Non-pigmented ciliary epithelial cell (primary cell): ENCODE results near the gene FHOD3.
A peak's percentile ranks its signal among the peaks of the same experiment; 100 is the strongest.
"Not testable (repeated sequence)": the region's sequence is repeated elsewhere in the genome, so short reads cannot be mapped to it uniquely, and the experiment has no call there.

ENCODE experiments used
- DNase-seq: peaks from one replicate; pipeline ENCODE4 v3.0.0-alpha.2; 2010; ENCODE audit warnings: low read depth

The FHOD3 gene

DNA sequence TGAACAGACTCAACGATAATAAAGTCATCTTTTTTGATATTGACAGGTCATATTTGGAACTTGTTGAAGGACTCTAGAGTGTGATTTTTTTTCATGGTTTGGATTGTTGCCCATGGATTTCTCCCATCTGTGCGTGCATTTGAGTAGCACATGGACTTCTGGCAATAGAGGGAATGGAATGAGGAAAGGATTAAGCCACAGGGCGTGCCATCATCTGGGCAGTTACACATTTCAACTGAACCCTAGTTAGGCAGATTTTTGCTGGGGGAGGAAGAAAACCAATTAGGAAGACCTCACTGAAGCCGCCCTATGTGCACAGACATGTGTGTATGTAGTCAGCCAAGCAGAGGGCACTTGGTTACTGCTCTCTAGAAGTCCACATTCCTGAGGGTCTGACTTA is 458.7 kb downstream of the FHOD3 start:
- no peak for DNase-seq

DNA sequence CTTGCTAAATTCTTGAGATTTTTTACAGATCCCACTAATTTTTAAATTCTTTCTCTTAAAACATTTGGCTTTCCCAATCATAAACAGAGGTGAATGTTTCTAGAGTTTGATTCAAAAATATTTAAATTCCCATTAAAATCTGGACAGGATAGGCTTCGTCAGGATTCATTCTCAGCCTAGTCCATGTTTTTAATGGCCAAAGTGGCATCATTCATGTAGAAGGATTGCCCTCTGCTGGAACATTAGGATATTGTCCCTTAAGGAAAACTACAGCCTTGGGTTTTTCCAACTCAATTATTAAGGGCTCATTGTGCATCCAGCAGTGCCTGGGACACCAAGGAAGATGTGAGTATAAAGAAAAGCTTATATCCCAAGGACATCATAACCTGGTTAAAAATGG is 459.6 kb downstream of the FHOD3 start:
- DNase-seq, result no peak

DNA sequence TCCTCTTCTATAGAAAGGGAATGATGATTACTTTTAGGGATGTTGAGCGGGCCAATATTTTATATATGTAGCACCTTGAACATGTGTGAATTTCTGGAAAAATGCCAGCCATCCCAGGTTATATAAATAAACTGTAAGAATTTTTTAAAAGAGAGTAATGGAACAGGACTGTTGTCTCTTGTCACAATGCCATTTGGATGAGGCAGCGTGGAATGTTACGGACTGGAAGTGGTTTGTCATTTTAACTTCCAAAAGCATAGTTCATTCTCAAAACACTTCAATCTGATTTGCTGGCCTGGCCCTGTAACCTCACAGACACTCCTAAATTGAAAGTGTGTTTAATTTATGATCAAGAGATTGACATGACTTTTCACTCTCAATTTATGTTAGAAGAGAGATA is 460.5 kb downstream of the FHOD3 start:
- no peak for DNase-seq

DNA sequence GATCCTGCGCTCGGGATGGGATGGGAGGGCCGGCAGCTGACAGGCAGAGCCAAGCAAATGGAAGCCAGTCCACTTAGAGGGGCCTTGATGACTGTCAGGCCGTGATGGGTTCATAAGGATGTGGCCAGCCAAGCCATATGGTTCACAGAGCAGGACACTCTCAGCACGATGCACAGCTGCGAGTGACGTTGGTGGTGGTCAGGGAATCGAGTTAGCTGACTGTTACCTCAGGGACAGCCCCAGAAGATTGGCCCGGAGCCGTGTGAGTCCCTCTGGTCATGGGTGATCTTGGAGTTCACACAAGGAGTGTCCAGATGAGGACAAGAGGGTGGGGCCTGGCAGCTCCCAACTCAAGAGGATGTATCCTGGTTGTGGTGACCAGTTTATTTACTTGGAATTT is 461.1 kb downstream of the FHOD3 start:
- no peak for DNase-seq

DNA sequence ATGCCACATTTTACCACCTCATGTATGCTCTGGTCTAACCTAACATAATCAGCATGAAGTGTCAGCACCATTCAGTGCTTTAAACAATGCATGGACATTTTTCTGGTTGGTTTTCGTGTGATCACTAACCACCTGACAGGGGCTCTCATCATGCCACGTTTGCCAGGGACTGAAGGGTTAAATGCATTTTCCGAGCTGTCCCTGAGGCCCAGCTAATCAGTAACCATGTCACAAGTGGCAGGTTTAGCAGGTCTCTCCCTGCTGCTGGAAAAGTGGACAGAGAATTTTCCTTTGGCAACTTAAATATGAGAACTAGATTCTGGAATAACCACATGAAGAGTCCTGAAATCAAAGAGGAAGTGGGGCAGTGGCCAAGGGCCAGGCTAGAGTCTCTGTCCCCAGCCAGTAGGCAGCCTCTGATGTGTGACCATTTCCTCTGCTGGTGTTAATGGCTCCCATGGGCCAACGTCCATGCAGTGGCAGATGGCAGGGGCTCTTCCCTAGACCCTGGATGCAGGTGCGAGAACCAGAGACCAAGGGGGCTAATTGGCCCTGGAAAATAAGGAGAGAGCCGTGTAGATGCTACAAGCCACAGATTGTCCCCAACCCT is 461.8 kb downstream of the FHOD3 start:
- DNase-seq, result no peak

DNA sequence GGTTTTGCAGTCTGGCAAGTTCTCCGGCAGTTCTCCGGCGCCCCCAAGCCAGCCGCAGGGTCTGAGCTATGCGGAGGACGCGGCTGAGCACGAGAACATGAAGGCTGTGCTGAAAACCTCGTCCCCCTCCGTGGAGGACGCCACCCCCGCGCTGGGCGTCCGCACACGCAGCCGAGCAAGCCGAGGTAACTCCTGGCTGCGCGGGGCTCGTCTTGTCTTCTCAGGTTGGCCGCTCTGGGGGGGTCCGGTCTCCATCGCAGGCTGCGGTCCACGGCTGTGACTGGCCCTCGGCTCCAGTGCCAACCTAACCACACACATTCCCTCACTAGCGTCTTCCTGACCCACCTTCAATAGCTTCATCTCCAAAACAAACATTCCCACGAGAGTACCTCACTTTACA is 463.1 kb downstream of the FHOD3 start:
- no peak for DNase-seq

DNA sequence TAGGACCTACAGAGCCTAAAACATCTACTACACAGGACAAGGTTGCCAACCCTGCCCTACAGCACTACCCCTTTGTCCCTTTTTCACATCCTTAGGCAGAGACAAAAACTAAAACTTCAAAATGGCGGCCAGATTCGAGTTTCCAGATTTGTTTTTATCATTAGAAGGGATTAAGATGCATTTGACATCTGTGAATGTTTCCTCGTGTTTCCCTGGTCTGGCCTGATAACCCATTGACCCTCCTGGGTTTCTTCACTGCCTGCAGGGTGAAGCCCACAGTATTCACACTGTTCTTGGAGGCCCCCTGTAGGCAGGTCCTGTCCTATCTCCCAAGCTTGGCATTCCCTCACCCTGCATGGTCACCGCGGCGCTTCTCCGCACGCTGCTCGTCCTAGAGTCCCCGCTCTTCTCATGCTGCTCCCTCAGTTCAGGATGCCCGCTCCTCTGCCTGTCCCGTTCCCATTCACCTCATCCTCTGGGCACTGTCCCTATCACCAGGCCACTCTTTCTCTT is 463.7 kb downstream of the FHOD3 start:
- DNase-seq, result no peak

DNA sequence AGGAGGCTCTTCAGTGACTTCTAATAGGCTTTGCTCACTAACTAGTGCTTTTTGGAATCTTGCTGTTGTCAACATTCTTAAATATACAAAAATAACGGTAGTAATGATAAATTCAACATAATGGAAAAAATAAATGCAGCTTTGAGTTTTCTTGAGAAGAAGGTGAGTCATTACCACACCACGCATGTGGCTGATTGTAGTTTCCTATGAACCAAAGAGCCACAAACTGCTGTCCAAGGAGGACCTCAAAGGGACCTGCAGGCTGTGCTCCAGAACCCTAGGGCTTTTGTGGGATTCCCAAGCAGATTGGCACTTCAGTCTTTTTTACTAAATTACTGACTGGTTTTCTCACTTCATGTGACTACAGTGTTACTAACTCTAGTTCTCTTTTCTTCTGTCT is 464.6 kb downstream of the FHOD3 start:
- no peak for DNase-seq

DNA sequence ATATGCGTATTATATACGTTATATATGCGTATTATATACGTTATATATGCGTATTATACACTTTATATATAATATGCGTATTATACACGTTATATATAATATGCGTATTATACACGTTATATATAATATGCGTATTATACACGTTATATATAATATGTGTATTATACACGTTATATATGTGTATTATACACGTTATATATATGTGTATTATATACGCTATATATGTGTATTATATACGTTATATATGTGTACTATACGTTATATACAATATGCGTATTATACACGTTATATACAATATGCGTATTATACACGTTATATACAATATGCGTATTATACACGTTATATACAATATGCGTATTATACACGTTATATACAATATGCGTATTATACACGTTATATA is 465.5 kb downstream of the FHOD3 start:
- DNase-seq, result not testable (repeated sequence)

DNA sequence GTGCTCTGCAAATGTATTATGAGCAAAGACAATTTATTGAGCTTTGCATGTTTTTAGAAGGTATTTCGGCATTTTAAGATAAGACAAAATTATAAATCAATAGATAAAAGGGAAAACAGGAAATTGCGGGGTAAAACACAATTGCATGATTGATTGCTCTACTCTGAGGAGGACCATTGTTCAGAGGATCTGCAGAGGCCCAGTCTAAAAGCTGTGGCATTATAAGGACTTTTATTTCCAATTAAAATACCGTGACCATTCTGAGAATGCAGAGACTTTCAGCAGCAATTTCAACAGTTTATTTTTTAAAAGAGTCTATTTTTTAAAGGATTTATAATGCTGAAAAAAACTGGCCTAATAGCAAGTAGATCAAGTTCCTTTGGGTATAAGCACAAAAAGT is 469.3 kb downstream of the FHOD3 start:
- DNase-seq, result no peak

DNA sequence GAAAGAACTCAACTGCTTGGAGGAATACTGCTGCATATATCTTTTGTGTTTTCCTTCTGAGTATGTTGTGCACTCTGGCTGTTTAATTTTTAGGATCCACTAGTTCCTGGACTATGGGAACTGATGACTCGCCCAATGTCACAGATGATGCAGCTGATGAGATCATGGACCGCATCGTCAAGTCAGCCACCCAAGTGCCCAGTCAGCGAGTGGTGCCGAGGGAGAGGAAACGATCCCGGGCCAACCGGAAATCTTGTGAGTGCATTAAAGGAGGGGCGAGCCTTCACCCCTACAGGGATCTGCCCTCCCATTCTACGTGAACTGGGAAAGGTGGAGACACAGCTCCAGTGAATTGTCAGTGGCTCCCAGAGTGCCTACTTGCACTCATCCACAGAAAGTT is 471.7 kb downstream of the FHOD3 start:
- no peak for DNase-seq

DNA sequence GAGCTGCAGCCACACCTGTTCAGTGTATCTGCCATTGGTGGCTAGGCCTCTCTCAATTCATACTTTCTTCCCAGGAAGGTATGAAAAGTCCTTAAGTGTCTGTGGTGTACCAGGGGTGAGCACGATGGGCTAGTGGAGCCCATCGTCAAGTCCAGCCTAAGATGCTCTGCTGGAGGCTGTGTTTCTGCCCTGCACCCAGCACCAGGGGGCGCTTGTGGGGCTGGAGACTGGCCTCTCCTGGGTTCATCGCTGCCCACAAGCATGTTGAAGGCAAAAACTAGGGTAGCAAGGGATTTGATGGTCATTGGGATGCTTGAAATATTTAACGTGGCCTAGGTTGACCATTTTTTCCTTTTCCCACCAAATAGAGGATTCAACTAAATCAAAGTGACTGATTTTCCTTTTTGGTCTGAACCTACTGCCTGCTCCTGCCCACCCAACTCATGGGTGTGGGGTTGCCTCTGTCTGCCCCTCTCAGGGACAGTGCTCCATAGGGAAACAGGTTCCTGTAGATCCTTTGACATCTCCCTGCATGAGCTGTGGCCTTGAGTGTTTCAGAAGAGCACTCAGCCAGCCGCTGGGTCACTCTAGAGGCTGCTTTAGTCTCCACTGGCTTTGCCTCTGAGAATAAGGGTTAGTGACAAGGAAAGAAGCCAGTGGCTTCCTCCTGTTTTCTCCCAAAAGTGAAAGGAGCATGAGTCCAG is 472.2 kb downstream of the FHOD3 start:
- no peak for DNase-seq

DNA sequence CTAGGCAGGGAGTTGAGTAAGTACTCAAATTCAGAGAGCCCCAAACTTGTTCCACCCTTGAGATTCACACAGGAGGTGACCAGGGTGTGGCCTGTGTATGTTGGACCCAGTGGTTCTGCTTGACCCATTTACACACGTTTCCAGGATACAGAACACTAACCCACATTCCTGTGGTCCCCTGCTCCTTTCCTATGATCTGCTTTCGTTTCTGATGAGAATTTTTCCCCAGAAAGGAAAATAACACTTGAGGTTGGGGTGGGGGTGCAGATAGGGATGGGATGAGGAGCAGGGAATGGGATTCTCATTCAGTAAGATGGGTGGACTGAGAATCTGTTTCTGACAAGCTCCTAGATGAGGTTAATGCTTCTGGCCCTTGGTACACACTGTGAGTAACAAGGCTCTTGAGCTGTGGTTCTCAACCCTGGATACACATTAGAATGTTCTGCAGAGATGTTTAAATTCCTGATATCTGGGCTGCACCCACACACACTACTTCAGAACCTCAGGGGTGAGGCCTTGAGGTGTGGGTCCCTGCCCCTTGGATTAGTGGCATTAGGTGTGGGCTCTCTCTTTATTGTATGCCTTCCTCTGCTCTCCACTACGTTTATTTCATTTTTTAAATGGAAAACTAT is 472.9 kb downstream of the FHOD3 start:
- DNase-seq, result no peak

DNA sequence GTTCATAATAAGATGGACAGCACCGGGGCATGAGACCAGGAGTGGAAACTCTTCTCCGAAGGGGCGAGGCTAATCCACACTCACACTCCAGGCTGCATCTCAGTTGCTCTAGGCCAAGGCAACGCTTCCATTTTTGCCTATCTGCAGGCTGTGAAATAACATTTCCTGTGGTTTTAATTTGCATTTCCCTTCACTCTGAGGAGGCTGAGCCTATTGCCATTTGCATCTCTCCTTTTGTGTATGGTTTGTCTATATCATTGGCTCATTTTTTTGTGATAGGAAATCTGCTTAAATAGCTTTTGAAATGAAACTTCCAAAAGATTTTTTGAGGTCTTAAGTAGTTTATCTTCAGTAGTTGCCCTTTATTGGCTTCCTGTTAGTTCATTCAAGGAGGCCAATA is 473.7 kb downstream of the FHOD3 start:
- DNase-seq, result no peak

DNA sequence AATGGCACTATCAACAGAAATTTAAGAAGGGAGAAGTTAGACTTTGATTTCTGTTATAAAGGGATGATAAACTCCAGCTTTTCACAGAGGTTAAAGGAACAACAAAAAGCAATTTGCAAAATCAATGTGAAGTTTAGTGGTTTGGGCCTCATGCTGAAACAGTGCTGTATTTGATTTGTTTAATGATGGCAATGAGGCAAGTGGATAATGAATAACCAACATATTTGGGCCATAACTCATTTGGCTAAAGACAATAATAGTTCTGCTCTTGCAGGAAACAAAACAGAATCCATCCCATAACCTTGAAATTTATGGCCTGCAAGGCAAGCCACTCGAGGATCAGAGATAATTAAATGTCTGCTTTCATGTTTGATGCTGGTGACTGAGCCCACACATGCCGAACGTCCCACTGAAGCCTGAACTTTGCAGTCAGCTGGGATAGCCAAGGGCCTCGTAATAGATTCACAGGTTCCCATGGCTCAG is 474.8 kb downstream of the FHOD3 start:
- no peak for DNase-seq

DNA sequence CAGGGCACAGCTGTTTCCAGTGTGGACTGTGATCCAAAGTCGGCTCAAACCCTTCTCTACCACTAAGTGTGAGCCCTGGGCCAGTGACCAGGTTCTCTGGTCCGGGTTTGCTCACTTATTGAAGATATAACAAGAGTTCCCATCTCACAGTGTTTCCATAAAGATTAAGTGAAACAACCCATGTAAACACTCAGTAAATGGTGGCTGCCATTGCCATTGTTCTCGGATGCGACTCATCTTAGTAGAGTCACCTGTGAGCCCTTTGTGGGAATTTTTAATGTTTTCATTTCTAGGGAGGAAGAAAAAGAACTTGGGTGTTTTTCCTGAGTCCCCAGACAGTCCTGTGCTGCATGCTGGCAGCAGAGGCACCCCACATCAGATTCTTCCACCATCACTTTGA is 477.9 kb downstream of the FHOD3 start:
- DNase-seq, result no peak

DNA sequence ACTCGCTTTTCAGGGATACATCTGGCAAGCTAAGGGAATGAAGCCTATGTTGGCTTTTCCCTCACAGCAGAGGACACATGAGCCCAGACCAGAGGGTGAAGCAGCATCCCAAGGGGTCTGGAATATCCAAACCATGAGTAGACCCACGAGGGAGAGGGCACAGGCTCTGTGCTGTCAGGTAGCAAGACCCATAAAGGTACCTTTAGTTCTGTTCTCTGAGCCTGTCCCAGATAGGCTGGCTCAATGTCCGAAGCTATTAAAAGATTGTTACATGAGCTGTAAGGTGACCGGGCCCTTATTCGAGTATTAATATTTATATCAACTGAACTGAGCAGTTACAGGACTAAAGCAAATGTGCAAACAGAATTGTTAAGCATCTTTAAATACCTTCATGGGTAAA is 479.1 kb downstream of the FHOD3 start:
- DNase-seq, result no peak

DNA sequence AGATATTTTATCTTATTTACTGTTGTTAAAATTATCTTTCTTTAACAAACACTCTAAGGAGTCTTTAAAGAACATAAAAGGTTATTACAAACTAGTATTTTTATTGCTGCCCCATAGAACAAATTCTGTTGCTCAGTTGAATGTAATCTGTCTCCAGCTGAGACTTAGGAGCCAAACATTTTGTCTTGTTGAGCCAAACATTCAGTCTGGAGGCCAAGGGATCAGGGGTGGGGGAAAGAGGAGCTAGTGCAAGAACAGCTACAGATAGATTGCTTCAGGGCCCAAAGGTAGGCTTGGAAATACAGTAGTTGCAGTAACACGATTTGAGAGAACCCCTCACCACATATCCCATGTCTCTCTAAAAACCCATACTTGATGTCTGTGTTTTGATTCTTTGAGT is 480.1 kb downstream of the FHOD3 start:
- DNase-seq, result no peak

DNA sequence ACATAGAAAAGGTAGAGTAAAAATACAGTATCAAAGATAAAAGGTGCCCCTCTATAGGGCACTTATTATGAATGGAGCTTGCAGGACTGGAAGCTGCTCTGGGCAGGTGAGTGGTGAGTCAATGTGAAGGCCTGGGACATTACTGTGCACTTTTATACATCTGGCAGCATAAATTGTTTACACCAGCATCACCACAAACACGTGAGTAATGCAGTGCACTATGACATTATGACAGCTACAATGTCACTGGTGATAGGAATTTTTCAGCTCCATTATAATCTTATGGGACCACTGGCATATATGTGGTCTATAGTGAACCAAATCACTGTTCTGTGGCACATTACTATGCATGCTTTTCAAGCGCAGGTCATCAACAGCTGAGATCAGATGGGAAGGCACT is 483.2 kb downstream of the FHOD3 start:
- DNase-seq, result no peak

DNA sequence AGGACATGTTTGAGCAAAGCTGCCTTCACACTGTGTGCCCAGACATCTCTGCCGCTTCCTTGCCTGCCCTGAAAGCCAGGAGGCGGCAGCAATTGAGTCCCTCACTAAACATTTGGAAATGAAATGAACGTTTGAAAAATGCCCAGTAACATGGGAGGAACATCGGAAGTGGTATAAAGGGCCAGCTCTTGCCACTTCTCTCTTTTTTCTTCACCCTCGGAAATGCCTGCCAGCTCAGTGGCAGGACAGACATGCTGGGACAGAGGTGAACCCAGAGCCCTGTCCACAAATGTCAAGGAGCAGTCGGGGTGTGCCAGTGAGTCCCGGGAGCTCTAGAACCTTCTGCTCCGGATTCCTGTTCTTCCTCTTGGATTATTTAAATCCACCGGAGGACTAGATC is 485.2 kb downstream of the FHOD3 start:
- DNase-seq, result no peak

DNA sequence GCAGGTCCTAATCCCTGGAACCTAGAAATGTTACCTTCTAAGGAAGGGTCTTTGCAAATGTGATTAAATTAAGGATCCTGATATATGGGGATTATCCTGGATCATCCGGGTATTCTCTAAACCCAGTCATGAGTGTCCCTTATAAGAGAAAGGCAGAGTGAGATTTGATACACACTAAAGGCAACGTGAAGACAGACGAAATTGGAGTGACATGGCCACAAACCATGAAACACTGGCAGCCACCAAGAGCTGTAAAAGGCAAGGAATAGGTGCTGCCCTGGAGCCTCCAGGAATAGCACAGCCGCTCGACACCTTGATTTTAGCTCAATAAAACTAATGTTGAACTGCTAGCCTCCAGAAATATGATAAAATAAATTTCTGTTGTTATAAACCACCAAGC is 486.3 kb downstream of the FHOD3 start:
- DNase-seq, result no peak

DNA sequence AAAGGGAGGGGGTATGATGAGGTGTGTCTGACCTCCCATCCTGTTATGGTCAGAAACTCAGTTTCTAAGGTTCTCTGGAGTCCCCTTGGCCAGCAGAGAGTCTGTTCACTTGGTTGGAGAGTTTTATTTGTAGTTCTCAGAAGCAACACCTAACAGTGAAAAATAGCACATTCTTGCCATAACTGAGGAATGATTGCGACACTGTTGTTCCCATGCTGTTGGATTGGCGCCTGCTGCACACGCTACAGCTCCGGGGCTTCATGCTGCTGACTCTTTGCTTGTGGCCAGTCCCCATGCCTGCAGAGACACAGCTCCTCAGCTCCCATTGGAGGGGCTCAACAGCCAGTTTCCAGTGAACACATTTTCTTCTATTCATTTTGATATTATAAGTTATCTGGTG is 489.2 kb downstream of the FHOD3 start:
- peak; percentile 71 for DNase-seq

DNA sequence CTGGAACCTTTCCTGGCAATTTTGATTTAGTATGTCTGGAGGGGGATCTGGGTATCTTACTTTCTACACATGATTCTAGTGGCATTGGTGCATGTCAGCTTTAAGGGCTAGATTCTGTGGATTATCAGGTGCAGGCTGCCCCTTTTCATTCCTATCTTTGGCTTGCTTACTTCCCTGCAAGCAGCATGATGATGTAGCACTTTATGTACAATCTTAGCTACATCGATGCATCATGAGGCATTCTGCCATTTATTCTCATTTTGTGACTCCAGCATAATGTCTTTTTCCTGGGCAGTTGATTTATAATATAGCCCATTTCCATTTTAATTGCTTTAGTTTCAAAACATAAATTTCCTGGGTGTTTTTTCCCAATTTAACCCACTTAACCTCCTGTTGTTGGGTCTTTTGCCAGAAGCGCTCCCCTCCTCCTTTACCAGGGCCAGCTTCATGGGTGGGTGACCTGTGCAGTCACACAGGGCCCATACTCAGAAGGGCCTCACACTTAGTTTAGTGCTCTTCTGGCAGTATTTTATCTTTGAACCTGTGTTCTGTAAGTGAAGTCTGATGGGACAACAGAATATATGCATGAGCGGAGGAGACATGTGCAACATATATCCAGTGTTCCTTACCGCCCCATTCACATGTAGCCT is 495.2 kb downstream of the FHOD3 start:
- no peak for DNase-seq
